Liver (tissue), 9 donors: Measurements from ENCODE around the gene GPS2. TPM values are rescaled to one million over a fixed set of nuclear protein-coding genes. Genes with fewer than 3 reads are reported as not detected.

ENCODE experiments used
- DNase-seq: peaks from one replicate; pipeline ENCODE4 v3.0.0-alpha.2; 2017; ENCODE audit warnings: low spot score
- H3K27ac ChIP-seq, 2 donors: one replicate each; pipeline ENCODE4 v1.7.0; 2013; ENCODE audit warnings: inconsistent platforms in 2 of 2, low read length in 2 of 2, control low read depth in 1 of 2, low read depth in 1 of 2, mild to moderate bottlenecking in 1 of 2
- H3K27me3 ChIP-seq, 4 donors: one replicate each; pipeline versions ENCODE4 v1.6.1 to v1.7.0; 2013; ENCODE audit warnings: low read length in 3 of 4, inconsistent platforms in 1 of 4, mild to moderate bottlenecking in 1 of 4, moderate library complexity in 1 of 4; ENCODE audit not compliant: control insufficient read depth in 4 of 4, insufficient read depth in 4 of 4
- H3K36me3 ChIP-seq, 4 donors: one replicate each; pipeline versions ENCODE4 v1.6.1 to v1.7.0; 2013; ENCODE audit warnings: low read length in 3 of 4, mild to moderate bottlenecking in 3 of 4, low read depth in 1 of 4, moderate library complexity in 1 of 4; ENCODE audit not compliant: control insufficient read depth in 4 of 4, insufficient read depth in 3 of 4
- H3K4me1 ChIP-seq, 4 donors: one replicate each; pipeline versions ENCODE4 v1.6.1 to v1.7.0; 2013; ENCODE audit warnings: low read length in 3 of 4, mild to moderate bottlenecking in 3 of 4, moderate library complexity in 1 of 4; ENCODE audit not compliant: control insufficient read depth in 4 of 4, insufficient read depth in 4 of 4
- H3K4me3 ChIP-seq, 3 donors: one replicate each; pipeline versions ENCODE4 v1.6.1 to v1.7.0; 2013; ENCODE audit warnings: low read length in 3 of 3, control low read depth in 1 of 3, low read depth in 1 of 3, mild to moderate bottlenecking in 1 of 3
- H3K9ac ChIP-seq, 2 donors: one replicate each; pipeline ENCODE4 v1.7.0; 2013; ENCODE audit warnings: low read length in 2 of 2, mild to moderate bottlenecking in 2 of 2, moderate library complexity in 2 of 2, control low read depth in 1 of 2, low read depth in 1 of 2
- H3K9me3 ChIP-seq, 4 donors: one replicate each; pipeline versions ENCODE4 v1.6.1 to v1.7.0; 2013; ENCODE audit warnings: low read length in 3 of 4; ENCODE audit not compliant: control insufficient read depth in 4 of 4
- EGR1 ChIP-seq, 2 donors: IDR thresholded peaks; 2 replicates each; pipeline ENCODE4 v1.6.1; 2016 to 2018; ENCODE audit warnings: antibody characterized with exemption in 2 of 2, low read depth in 2 of 2
- FOXA1 ChIP-seq: IDR thresholded peaks from 2 replicates; pipeline ENCODE4 v1.6.1; 2016; ENCODE audit warnings: antibody characterized with exemption
- FOXA2 ChIP-seq: IDR thresholded peaks from 2 replicates; pipeline ENCODE4 v1.6.1; 2016; ENCODE audit warnings: antibody characterized with exemption
- GABPA ChIP-seq, 2 donors: IDR thresholded peaks in 1 of 2; conservative IDR thresholded peaks in 1 of 2; 2 replicates each; pipeline ENCODE4 v1.6.1; 2016; ENCODE audit warnings: antibody characterized with exemption in 2 of 2, mild to moderate bottlenecking in 1 of 2, moderate library complexity in 1 of 2
- HNF4A ChIP-seq, 2 donors: conservative IDR thresholded peaks; 2 replicates each; pipeline ENCODE4 v1.6.1; 2016; ENCODE audit warnings: antibody characterized with exemption in 2 of 2, mild to moderate bottlenecking in 2 of 2
- JUND ChIP-seq, 2 donors: IDR thresholded peaks; 2 replicates each; pipeline ENCODE4 v1.6.1; 2016; ENCODE audit warnings: antibody characterized with exemption in 2 of 2
- NR2F2 ChIP-seq: IDR thresholded peaks from 2 replicates; pipeline ENCODE4 v1.6.1; 2016; ENCODE audit warnings: antibody characterized with exemption
- RAD21 ChIP-seq, 2 donors: IDR thresholded peaks; 2 replicates each; pipeline ENCODE4 v1.6.1; 2016; ENCODE audit warnings: antibody characterized with exemption in 2 of 2, mild to moderate bottlenecking in 2 of 2
- RXRA ChIP-seq, 2 donors: IDR thresholded peaks; 2 replicates each; pipeline ENCODE4 v1.6.1; 2017 to 2018; ENCODE audit warnings: antibody characterized with exemption in 2 of 2, mild to moderate bottlenecking in 1 of 2
- SP1 ChIP-seq: IDR thresholded peaks from 2 replicates; pipeline ENCODE4 v1.6.1; 2018; ENCODE audit warnings: antibody characterized with exemption, mild to moderate bottlenecking
- YY1 ChIP-seq: IDR thresholded peaks from 2 replicates; pipeline ENCODE4 v1.6.1; 2016; ENCODE audit warnings: antibody characterized with exemption, mild to moderate bottlenecking
- WGBS: extraction: QIAGEN DNeasy Blood & Tissue Kit; methylation state at CpG from one replicate; pipeline ENCODE4 v1.1.7; 2013; 5-methylcytosine and 5-hydroxymethylcytosine counted together
- polyA plus RNA-seq, 2 donors: library from polyadenylated mRNA; stranded (reverse) in 1 of 2; unstranded in 1 of 2; fragments of 200-250 nt in 1 of 2; fragments of >200 nt in 1 of 2; fragmentation: Nextera tagmentation in 1 of 2; extraction: Ambion mirVana in 1 of 2; gene quantifications; one replicate each; pipeline versions ENCODE4 v1.2.1 to v1.2.3, GENCODE V29; 2013 to 2015
- total RNA-seq, 2 donors: library from RNA; depleted of rRNA; stranded (reverse); fragments of >200 nt; gene quantifications; one replicate each; pipeline ENCODE4 v1.2.3, GENCODE V29; 2014
- TF ChIP-seq, protein P1 (sequence below): IDR thresholded peaks from 2 replicates; pipeline ENCODE4 v1.6.1; 2016; ENCODE audit warnings: antibody characterized with exemption
- TF ChIP-seq, protein P2 (sequence below): fragments of 150-350 bp; IDR thresholded peaks from 2 replicates; pipeline ENCODE4 v1.5.1; 2017; ENCODE audit warnings: improper control_type of control experiment, low read depth, low read length; ENCODE audit not compliant: missing input control
- TF ChIP-seq, protein P3 (sequence below): IDR thresholded peaks from 2 replicates; pipeline ENCODE4 v1.6.1; 2016; ENCODE audit warnings: antibody characterized with exemption
- donor health status: healthy.
- donor health status: healthy.
- donor health status: healthy.
- donor health status: healthy.
- donor health status: healthy.

GPS2 gene
- total and polyA plus RNA-seq, 4 donors: 20.8 to 43.1 (median 22.8) TPM

DNA sequence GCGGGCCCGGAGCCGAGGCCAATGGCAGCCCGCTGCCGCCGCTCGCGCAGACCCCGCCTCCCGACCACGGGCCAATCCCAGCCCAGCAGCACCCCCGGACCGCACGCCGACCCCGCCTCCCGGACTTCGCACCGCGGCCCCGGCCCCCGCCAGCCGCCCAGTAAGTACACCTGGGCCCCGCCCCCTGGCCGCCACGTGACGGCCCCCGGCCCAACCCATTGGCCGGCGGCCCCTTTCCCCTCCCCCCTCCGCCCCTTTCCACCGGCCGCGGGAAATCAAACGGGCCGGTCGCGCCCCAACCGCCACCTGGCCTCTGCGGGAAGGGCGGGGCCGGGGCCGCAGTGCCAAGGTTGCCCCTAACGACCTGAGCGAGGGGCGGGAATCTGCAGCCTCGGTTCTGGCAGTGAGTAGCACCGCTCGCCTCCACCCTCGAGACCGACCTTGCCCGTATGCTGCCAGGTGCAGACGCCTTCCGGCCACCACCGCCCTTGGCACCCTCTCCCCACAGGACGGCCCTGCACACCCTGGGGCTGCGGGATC is 20.5 kb downstream of the GPS2 start, which contains the start of gene YBX2:
Gene YBX2, minus strand, starts transcription at position 26 of the 540 bp plus-strand sequence. CDS start 139 bp downstream, outside the sequence.
- DNase-seq: peak; percentile 72
- Histone ChIP-seq H3K9ac (no peak within 1 kb of the TSS), H3K4me3 (peak within 1 kb of the TSS in 2 of 3 donors; percentile 22 to 25), H3K9me3 (no peaks in the 10 kb centered on the region), H3K36me3 (no peaks in the 10 kb centered on the region), H3K27ac (no peak within 1 kb of the TSS), H3K27me3 (no peaks in the 10 kb centered on the region), H3K4me1 (peaks cover 11 to 28% (median 17%) of the 10 kb centered on the region in 4 donors)
- TF ChIP-seq, protein P1, sequence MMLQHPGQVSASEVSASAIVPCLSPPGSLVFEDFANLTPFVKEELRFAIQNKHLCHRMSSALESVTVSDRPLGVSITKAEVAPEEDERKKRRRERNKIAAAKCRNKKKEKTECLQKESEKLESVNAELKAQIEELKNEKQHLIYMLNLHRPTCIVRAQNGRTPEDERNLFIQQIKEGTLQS: no peak
- TF ChIP-seq HNF4A (conservative IDR thresholded peaks at IDR 0.05) (peak in 1 of 2 donors; percentile 7), SP1 (peak; percentile 12), YY1 (no peak), GABPA (IDR thresholded peaks at IDR 0.05 in 1 of 2, conservative IDR thresholded peaks at IDR 0.05 in 1 of 2) (no peak), EGR1 (IDR thresholded peaks at IDR 0.05; ENCODE audit: low read depth in 2 of 2) (no peak), RAD21 (IDR thresholded peaks at IDR 0.05) (no peak), JUND (IDR thresholded peaks at IDR 0.05) (no peak), FOXA2 (no peak)
- WGBS: 3% methylated on average over 57 of the region's 57 CpGs

DNA sequence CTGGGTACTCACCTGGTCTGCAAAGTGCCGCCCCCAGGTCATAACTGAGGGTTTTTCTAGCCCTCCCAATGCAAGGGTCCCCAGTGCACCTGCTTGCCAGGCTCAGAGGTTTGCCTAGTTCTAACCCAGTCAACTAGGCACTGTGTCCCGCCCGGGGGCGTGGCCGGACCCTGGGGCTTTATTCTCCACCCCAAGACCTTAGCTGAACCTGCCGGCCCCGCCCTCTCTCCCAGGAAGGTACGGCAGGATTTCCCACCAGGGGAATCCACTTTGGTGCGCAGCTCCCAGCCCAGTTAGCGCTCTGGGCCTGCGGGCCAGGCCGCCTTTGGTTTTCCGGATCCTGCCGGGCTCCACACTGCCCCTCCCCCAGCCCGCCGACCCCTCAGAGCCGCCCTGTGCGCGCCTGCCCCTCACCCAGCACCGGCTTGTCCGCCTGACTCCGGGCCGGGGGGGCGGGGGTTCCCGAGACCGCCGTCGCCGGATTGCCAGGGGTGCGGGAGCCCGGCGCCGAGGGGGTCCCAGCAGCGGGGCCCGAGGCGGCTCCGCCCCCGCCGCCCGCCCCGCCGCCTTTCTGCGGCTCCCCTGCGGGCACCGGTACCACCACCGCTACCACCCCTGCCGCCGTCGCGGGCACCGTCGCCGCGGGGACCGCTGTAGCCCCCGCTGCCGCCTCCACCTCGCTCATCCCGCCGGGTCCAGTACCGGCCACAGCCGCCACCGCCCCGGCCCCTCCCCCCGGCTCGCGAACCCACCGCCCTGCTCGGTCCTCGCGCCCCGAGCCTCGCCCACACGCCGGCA is 21.1 kb downstream of the GPS2 start:
- Histone ChIP-seq H3K9me3 (no peaks in the 10 kb centered on the region), H3K27me3 (no peaks in the 10 kb centered on the region), H3K4me1 (peaks cover 11 to 28% (median 17%) of the 10 kb centered on the region in 4 donors), H3K36me3 (no peaks in the 10 kb centered on the region), H3K4me3 (peak overlapping the region in 1 of 3 donors; percentile 25), H3K9ac (no peak overlapping the region), H3K27ac (no peak overlapping the region)
- no peak for TF ChIP-seq NR2F2
- TF ChIP-seq RXRA (IDR thresholded peaks at IDR 0.05): peak; percentile 8 to 45
- TF ChIP-seq JUND (IDR thresholded peaks at IDR 0.05): no peak
- DNase-seq: peak; percentile 46
- 16% methylated on average over 75 of the region's 75 CpGs for WGBS

DNA sequence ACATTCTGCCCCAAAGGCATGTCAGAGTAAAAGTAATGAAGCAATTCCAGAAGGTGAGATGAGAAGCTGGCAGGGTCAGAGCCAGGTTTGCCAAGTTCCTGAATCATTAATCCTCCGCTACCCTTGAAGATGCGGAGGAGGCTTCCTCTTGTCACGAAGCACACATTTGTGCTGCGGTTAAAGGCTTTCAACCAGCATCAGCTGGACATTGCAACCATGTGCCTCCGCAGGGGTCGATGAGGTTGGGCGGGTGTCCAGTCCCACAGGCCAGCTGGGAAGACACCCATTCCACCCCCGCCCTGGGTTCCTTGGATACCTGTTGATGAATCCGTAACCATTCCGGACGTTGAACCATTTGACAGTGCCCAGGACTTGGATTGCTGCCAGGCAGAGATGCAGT is 22.0 kb downstream of the GPS2 start:
- Histone ChIP-seq H3K36me3 (no peaks in the 10 kb centered on the region), H3K4me1 (peaks cover 11 to 28% (median 17%) of the 10 kb centered on the region in 4 donors), H3K9me3 (no peaks in the 10 kb centered on the region), H3K27me3 (no peaks in the 10 kb centered on the region), H3K4me3 (no peak overlapping the region), H3K9ac (no peak overlapping the region), H3K27ac (no peak overlapping the region)
- WGBS: 86% methylated on average over 11 of the region's 11 CpGs
- TF ChIP-seq HNF4A (conservative IDR thresholded peaks at IDR 0.05) (no peak), NR2F2 (no peak), FOXA1 (no peak), RXRA (IDR thresholded peaks at IDR 0.05) (no peak), GABPA (IDR thresholded peaks at IDR 0.05 in 1 of 2, conservative IDR thresholded peaks at IDR 0.05 in 1 of 2) (no peak), FOXA2 (no peak), YY1 (no peak), RAD21 (IDR thresholded peaks at IDR 0.05) (no peak)
- TF ChIP-seq, protein P1: no peak
- TF ChIP-seq, protein P2, sequence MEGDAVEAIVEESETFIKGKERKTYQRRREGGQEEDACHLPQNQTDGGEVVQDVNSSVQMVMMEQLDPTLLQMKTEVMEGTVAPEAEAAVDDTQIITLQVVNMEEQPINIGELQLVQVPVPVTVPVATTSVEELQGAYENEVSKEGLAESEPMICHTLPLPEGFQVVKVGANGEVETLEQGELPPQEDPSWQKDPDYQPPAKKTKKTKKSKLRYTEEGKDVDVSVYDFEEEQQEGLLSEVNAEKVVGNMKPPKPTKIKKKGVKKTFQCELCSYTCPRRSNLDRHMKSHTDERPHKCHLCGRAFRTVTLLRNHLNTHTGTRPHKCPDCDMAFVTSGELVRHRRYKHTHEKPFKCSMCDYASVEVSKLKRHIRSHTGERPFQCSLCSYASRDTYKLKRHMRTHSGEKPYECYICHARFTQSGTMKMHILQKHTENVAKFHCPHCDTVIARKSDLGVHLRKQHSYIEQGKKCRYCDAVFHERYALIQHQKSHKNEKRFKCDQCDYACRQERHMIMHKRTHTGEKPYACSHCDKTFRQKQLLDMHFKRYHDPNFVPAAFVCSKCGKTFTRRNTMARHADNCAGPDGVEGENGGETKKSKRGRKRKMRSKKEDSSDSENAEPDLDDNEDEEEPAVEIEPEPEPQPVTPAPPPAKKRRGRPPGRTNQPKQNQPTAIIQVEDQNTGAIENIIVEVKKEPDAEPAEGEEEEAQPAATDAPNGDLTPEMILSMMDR: no peak
- TF ChIP-seq, protein P3, sequence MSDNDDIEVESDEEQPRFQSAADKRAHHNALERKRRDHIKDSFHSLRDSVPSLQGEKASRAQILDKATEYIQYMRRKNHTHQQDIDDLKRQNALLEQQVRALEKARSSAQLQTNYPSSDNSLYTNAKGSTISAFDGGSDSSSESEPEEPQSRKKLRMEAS: no peak
- no peak for DNase-seq
